Neural progenitor cell (in vitro differentiated cells): Measurements from ENCODE around the gene CLSTN2. TPM values are rescaled to one million over a fixed set of nuclear protein-coding genes. Genes with fewer than 3 reads are reported as not detected.

Experiments used
- DNase-seq: peaks from one replicate; pipeline ENCODE4 v3.0.0-alpha.2; 2016; ENCODE audit warnings: low spot score
- H2AFZ ChIP-seq: fragments of 200-600 bp; sonication (generic); replicated peaks from 2 replicates; pipeline ENCODE4 v1.6.1; 2016; ENCODE audit warnings: antibody characterized with exemption
- H3F3A ChIP-seq: fragments of 200-600 bp; sonication (generic); 2 replicates; pipeline ENCODE4 v1.6.1; 2016; ENCODE audit warnings: antibody characterized with exemption, low read depth
- H3K27ac ChIP-seq: fragments of 200-600 bp; sonication (generic); 2 replicates; pipeline ENCODE4 v1.5.1; 2016; ENCODE audit warnings: mild to moderate bottlenecking
- H3K27me3 ChIP-seq: fragments of 200-600 bp; sonication (generic); 2 replicates; pipeline ENCODE4 v1.6.1; 2016; ENCODE audit warnings: mild to moderate bottlenecking, moderate library complexity
- H3K36me3 ChIP-seq: fragments of 200-600 bp; sonication (generic); 2 replicates; pipeline ENCODE4 v1.5.1; 2016
- H3K4me1 ChIP-seq: fragments of 200-600 bp; sonication (generic); 2 replicates; pipeline ENCODE4 v1.6.1; 2016; ENCODE audit warnings: mixed run types
- H3K4me2 ChIP-seq: fragments of 200-600 bp; sonication (generic); 2 replicates; pipeline ENCODE4 v1.6.1; 2016
- H3K4me3 ChIP-seq: fragments of 200-600 bp; sonication (generic); 2 replicates; pipeline ENCODE4 v1.5.1; 2016
- H3K79me2 ChIP-seq: fragments of 200-600 bp; sonication (generic); 2 replicates; pipeline ENCODE4 v1.6.1; 2016; ENCODE audit warnings: low read depth
- H3K9ac ChIP-seq: fragments of 200-600 bp; sonication (generic); 2 replicates; pipeline ENCODE4 v1.6.1; 2016
- H3K9me3 ChIP-seq: fragments of 200-600 bp; sonication (generic); 2 replicates; pipeline ENCODE4 v1.5.1; 2016; ENCODE audit warnings: low read depth
- H4K20me1 ChIP-seq: fragments of 200-600 bp; sonication (generic); 2 replicates; pipeline ENCODE4 v1.6.1; 2016; ENCODE audit warnings: low read depth
- H3K27ac Mint-ChIP-seq: 3 replicates; pipeline ENCODE4 v1.8.0; 2021; ENCODE audit warnings: mixed read lengths
- H3K27me3 Mint-ChIP-seq: 2 replicates; pipeline ENCODE4 v1.8.0; 2022; ENCODE audit warnings: low read depth, mild to moderate bottlenecking, inconsistent platforms, moderate library complexity, mixed read lengths; ENCODE audit not compliant: insufficient read depth
- H3K36me3 Mint-ChIP-seq: 3 replicates; pipeline ENCODE4 v1.8.0; 2021; ENCODE audit warnings: mixed read lengths
- H3K4me1 Mint-ChIP-seq: 3 replicates; pipeline ENCODE4 v1.8.0; 2021; ENCODE audit warnings: mixed read lengths
- H3K4me3 Mint-ChIP-seq: 3 replicates; pipeline ENCODE4 v1.8.0; 2021; ENCODE audit warnings: mild to moderate bottlenecking, moderate library complexity, mixed read lengths
- H3K9me3 Mint-ChIP-seq: 3 replicates; pipeline ENCODE4 v1.8.0; 2020; ENCODE audit warnings: mixed read lengths
- CTCF ChIP-seq: fragments of 200-600 bp; sonication (generic); IDR thresholded peaks from 2 replicates; pipeline ENCODE4 v1.5.1; 2017; ENCODE audit warnings: antibody characterized with exemption, mild to moderate bottlenecking
- EZH2 ChIP-seq: fragments of 200-600 bp; sonication (generic); IDR thresholded peaks from 2 replicates; pipeline ENCODE4 v1.6.1; 2017; ENCODE audit warnings: antibody characterized with exemption, mild to moderate bottlenecking, moderate library complexity
- EZH2phosphoT487 ChIP-seq: fragments of 200-600 bp; sonication (generic); IDR thresholded peaks from 2 replicates; pipeline ENCODE4 v1.6.1; 2017; ENCODE audit warnings: antibody characterized with exemption
- total RNA-seq: library from RNA; depleted of rRNA; stranded (reverse); fragments of >200 nt; gene quantifications from 2 replicates; pipeline ENCODE4 v1.2.3, GENCODE V29; 2015; ENCODE audit warnings: low replicate concordance

CLSTN2 gene
- total RNA-seq, 1 donor from 2014 or later = 0.22 TPM

- no peaks in the 10 kb centered on the region for H3K27me3 Mint-ChIP-seq
- H3K27ac Mint-ChIP-seq = no peak overlapping the region
Measured at GRCh38 chr3:140408252-140408651, 473.3 kb downstream of the CLSTN2 start.

GRCh38 chr3:140416666-140417065 lies 481.7 kb downstream of the CLSTN2 start:
- Histone ChIP-seq H3K79me2 (no peaks in the 10 kb centered on the region), H3K4me3 (no peak overlapping the region), H4K20me1 (no peaks in the 10 kb centered on the region), H3K27me3 (no peaks in the 10 kb centered on the region), H3K36me3 (no peaks in the 10 kb centered on the region), H3K4me2 (no peak overlapping the region), H3K9ac (no peak overlapping the region), H3K4me1 (no peaks in the 10 kb centered on the region), H3K27ac (no peak overlapping the region), H2AFZ (no peak overlapping the region), H3F3A (no peaks in the 10 kb centered on the region), H3K9me3 (no peaks in the 10 kb centered on the region)
- Mint-ChIP-seq H3K27me3 (peaks cover 2% of the 10 kb centered on the region), H3K9me3 (peaks cover 4% of the 10 kb centered on the region), H3K27ac (no peak overlapping the region), H3K4me3 (no peak overlapping the region), H3K36me3 (no peaks in the 10 kb centered on the region), H3K4me1 (no peaks in the 10 kb centered on the region)
- no peak for DNase-seq
- TF ChIP-seq EZH2phosphoT487 = no peak
- no peak for TF ChIP-seq CTCF
- TF ChIP-seq EZH2 = no peak

More at GRCh38 chr3:140408252-140408651, 473.3 kb downstream of the CLSTN2 start:
- no peaks in the 10 kb centered on the region for H3K79me2 ChIP-seq
- peaks cover 9% of the 10 kb centered on the region for H3K9me3 Mint-ChIP-seq
- H2AFZ ChIP-seq = no peak overlapping the region
- H3K4me1 Mint-ChIP-seq = peaks cover 8% of the 10 kb centered on the region
- H3F3A ChIP-seq = no peaks in the 10 kb centered on the region
- no peaks in the 10 kb centered on the region for H3K36me3 ChIP-seq
- H3K36me3 Mint-ChIP-seq = no peaks in the 10 kb centered on the region
- no peaks in the 10 kb centered on the region for H3K4me1 ChIP-seq
- H3K4me2 ChIP-seq = no peak overlapping the region
- peaks cover 4% of the 10 kb centered on the region for H3K9me3 ChIP-seq
- no peak overlapping the region for H3K4me3 ChIP-seq
- H3K27me3 ChIP-seq = no peaks in the 10 kb centered on the region
- H4K20me1 ChIP-seq = no peaks in the 10 kb centered on the region
- H3K9ac ChIP-seq = no peak overlapping the region
- no peak overlapping the region for H3K27ac ChIP-seq
- no peak for TF ChIP-seq EZH2phosphoT487
- H3K4me3 Mint-ChIP-seq = no peak overlapping the region
- DNase-seq = no peak

- H3K4me2 ChIP-seq = no peak overlapping the region
Measured at GRCh38 chr3:140420621-140421357, 485.8 kb downstream of the CLSTN2 start.

More at GRCh38 chr3:140420621-140421357, 485.8 kb downstream of the CLSTN2 start:
- H3F3A ChIP-seq = no peaks in the 10 kb centered on the region
- no peak overlapping the region for H3K27ac ChIP-seq
- no peak for TF ChIP-seq CTCF
- TF ChIP-seq EZH2phosphoT487 = no peak
- no peak for TF ChIP-seq EZH2
- Mint-ChIP-seq H3K27me3 (peaks cover 8% of the 10 kb centered on the region), H3K27ac (no peak overlapping the region), H3K9me3 (no peaks in the 10 kb centered on the region), H3K4me1 (peaks cover 13% of the 10 kb centered on the region), H3K4me3 (no peak overlapping the region), H3K36me3 (no peaks in the 10 kb centered on the region)
- H2AFZ ChIP-seq = no peak overlapping the region
- H3K36me3 ChIP-seq = no peaks in the 10 kb centered on the region
- no peaks in the 10 kb centered on the region for H3K79me2 ChIP-seq
- no peak overlapping the region for H3K9ac ChIP-seq
- no peak for DNase-seq
- H3K4me1 ChIP-seq = peaks cover 21% of the 10 kb centered on the region
- no peak overlapping the region for H3K4me3 ChIP-seq
- no peaks in the 10 kb centered on the region for H3K27me3 ChIP-seq
- no peaks in the 10 kb centered on the region for H4K20me1 ChIP-seq
- no peaks in the 10 kb centered on the region for H3K9me3 ChIP-seq
